ENCODE data around the gene YWHAG.

The YWHAG gene

GRCh38 chr7:76353744-76354143 is 5.0 kb downstream of the YWHAG start:
- Histone ChIP-seq H3K18ac (ENCODE audit: low read length) (no peak overlapping the region), H3K27me3 (ENCODE audit: insufficient read depth, low read length) (no peaks in the 10 kb centered on the region), H3K79me2 (ENCODE audit: control insufficient read depth, insufficient read depth, low read length, poor library complexity) (peaks cover 32% of the 10 kb centered on the region), H3K23ac (ENCODE audit: low read length) (no peak overlapping the region), H3K4ac (ENCODE audit: low read depth, low read length) (peak overlapping the region; percentile 100), H2BK120ac (ENCODE audit: insufficient read depth, low read length, poor library complexity) (no peak overlapping the region), H3K9me3 (ENCODE audit: insufficient read depth, low read depth, low read length) (no peaks in the 10 kb centered on the region), H3K9ac (ENCODE audit: low read length) (no peak overlapping the region), H3K79me1 (ENCODE audit: low read length) (peaks cover 9% of the 10 kb centered on the region), H3K4me3 (ENCODE audit: low read depth, low read length) (no peak overlapping the region), H3K4me1 (ENCODE audit: control insufficient read depth in 1 of 2, insufficient read depth in 2 of 2, low read length in 2 of 2) (peaks cover 4 to 5% of the 10 kb centered on the region in 2 experiments), H4K8ac (ENCODE audit: low read depth, low read length) (no peak overlapping the region), H2BK5ac (ENCODE audit: low read depth, low read length, poor library complexity) (no peak overlapping the region), H2AFZ (ENCODE audit: insufficient read depth, low read length, poor library complexity) (no peak overlapping the region), H4K12ac (ENCODE audit: low read depth, low read length) (no peak overlapping the region), H3K36me3 (ENCODE audit: control insufficient read depth in 1 of 2, insufficient read depth in 2 of 2, low read length in 2 of 2) (peaks cover 15 to 19% of the 10 kb centered on the region in 2 experiments), H2AK5ac (ENCODE audit: low read length) (no peak overlapping the region), H4K91ac (ENCODE audit: low read depth, low read length) (no peak overlapping the region), H3K14ac (ENCODE audit: low read length) (no peak overlapping the region), H3K4me2 (ENCODE audit: low read length) (no peak overlapping the region), H3K27ac (ENCODE audit: low read depth, low read length) (no peak overlapping the region), H2BK12ac (ENCODE audit: low read length) (no peak overlapping the region)
- no peak for DNase-seq
- WGBS (ENCODE audit: extremely low coverage, insufficient coverage, insufficient read length), result no CpG with 5 or more reads among the region's 5 CpGs

GRCh38 chr7:76352193-76352592 is 6.6 kb downstream of the YWHAG start:
- no peak overlapping the region for H3K4me3 ChIP-seq (ENCODE audit: low read depth, low read length)
- no peak overlapping the region for H4K8ac ChIP-seq (ENCODE audit: low read depth, low read length)
- H3K9me3 ChIP-seq (ENCODE audit: insufficient read depth, low read depth, low read length), result no peaks in the 10 kb centered on the region
- H2BK120ac ChIP-seq (ENCODE audit: insufficient read depth, low read length, poor library complexity), result no peak overlapping the region
- no peak overlapping the region for H2BK5ac ChIP-seq (ENCODE audit: low read depth, low read length, poor library complexity)
- no peak overlapping the region for H2AFZ ChIP-seq (ENCODE audit: insufficient read depth, low read length, poor library complexity)
- no peak overlapping the region for H3K23ac ChIP-seq (ENCODE audit: low read length)
- H3K36me3 ChIP-seq (ENCODE audit: control insufficient read depth in 1 of 2, insufficient read depth in 2 of 2, low read length in 2 of 2), result peaks cover 21 to 23% of the 10 kb centered on the region in 2 experiments
- peak; percentile 75 to 84 for DNase-seq
- no peaks in the 10 kb centered on the region for H3K27me3 ChIP-seq (ENCODE audit: insufficient read depth, low read length)
- no peak overlapping the region for H4K12ac ChIP-seq (ENCODE audit: low read depth, low read length)
- no peak overlapping the region for H4K91ac ChIP-seq (ENCODE audit: low read depth, low read length)
- H3K79me2 ChIP-seq (ENCODE audit: control insufficient read depth, insufficient read depth, low read length, poor library complexity), result peaks cover 21% of the 10 kb centered on the region
- H3K4me1 ChIP-seq (ENCODE audit: control insufficient read depth in 1 of 2, insufficient read depth in 2 of 2, low read length in 2 of 2), result peaks cover 4 to 5% of the 10 kb centered on the region in 2 experiments
- no peak overlapping the region for H3K9ac ChIP-seq (ENCODE audit: low read length)
- peak overlapping the region; percentile 90 for H3K4ac ChIP-seq (ENCODE audit: low read depth, low read length)
- no peak overlapping the region for H3K27ac ChIP-seq (ENCODE audit: low read depth, low read length)
- H3K18ac ChIP-seq (ENCODE audit: low read length), result no peak overlapping the region
- no peak overlapping the region for H3K4me2 ChIP-seq (ENCODE audit: low read length)
- no peaks in the 10 kb centered on the region for H3K79me1 ChIP-seq (ENCODE audit: low read length)
- no peak overlapping the region for H2BK12ac ChIP-seq (ENCODE audit: low read length)
- WGBS (ENCODE audit: extremely low coverage, insufficient coverage, insufficient read length), result no CpG with 5 or more reads among the region's 6 CpGs
- H2AK5ac ChIP-seq (ENCODE audit: low read length), result no peak overlapping the region
- H3K14ac ChIP-seq (ENCODE audit: low read length), result no peak overlapping the region

- H3K27me3 ChIP-seq (ENCODE audit: insufficient read depth, low read length), result no peaks in the 10 kb centered on the region
- no peak for DNase-seq
- H3K9me3 ChIP-seq (ENCODE audit: insufficient read depth, low read depth, low read length), result no peaks in the 10 kb centered on the region
- no peak overlapping the region for H3K27ac ChIP-seq (ENCODE audit: low read depth, low read length)
- H4K12ac ChIP-seq (ENCODE audit: low read depth, low read length), result no peak overlapping the region
- H4K8ac ChIP-seq (ENCODE audit: low read depth, low read length), result no peak overlapping the region
- peaks cover 27 to 31% of the 10 kb centered on the region in 2 experiments for H3K36me3 ChIP-seq (ENCODE audit: control insufficient read depth in 1 of 2, insufficient read depth in 2 of 2, low read length in 2 of 2)
- H3K18ac ChIP-seq (ENCODE audit: low read length), result no peak overlapping the region
- H3K23ac ChIP-seq (ENCODE audit: low read length), result no peak overlapping the region
- H3K4me2 ChIP-seq (ENCODE audit: low read length), result no peak overlapping the region
- H3K79me2 ChIP-seq (ENCODE audit: control insufficient read depth, insufficient read depth, low read length, poor library complexity), result peaks cover 23% of the 10 kb centered on the region
- no peak overlapping the region for H3K14ac ChIP-seq (ENCODE audit: low read length)
- H2AK5ac ChIP-seq (ENCODE audit: low read length), result no peak overlapping the region
- peak overlapping the region; percentile 91 for H3K4ac ChIP-seq (ENCODE audit: low read depth, low read length)
- H4K91ac ChIP-seq (ENCODE audit: low read depth, low read length), result no peak overlapping the region
- no peak overlapping the region for H2BK12ac ChIP-seq (ENCODE audit: low read length)
- no peak overlapping the region for H2BK5ac ChIP-seq (ENCODE audit: low read depth, low read length, poor library complexity)
- no peak overlapping the region for H2AFZ ChIP-seq (ENCODE audit: insufficient read depth, low read length, poor library complexity)
- no peaks in the 10 kb centered on the region for H3K79me1 ChIP-seq (ENCODE audit: low read length)
- H3K4me3 ChIP-seq (ENCODE audit: low read depth, low read length), result no peak overlapping the region
- peaks cover 4 to 5% of the 10 kb centered on the region in 2 experiments for H3K4me1 ChIP-seq (ENCODE audit: control insufficient read depth in 1 of 2, insufficient read depth in 2 of 2, low read length in 2 of 2)
- H3K9ac ChIP-seq (ENCODE audit: low read length), result no peak overlapping the region
- H2BK120ac ChIP-seq (ENCODE audit: insufficient read depth, low read length, poor library complexity), result no peak overlapping the region
- no CpG with 5 or more reads among the region's 7 CpGs for WGBS (ENCODE audit: extremely low coverage, insufficient coverage, insufficient read length)
These were observed 7.4 kb downstream of the YWHAG start for GRCh38 chr7:76351372-76351771.

- Histone ChIP-seq H4K91ac (ENCODE audit: low read depth, low read length) (no peak overlapping the region), H3K23ac (ENCODE audit: low read length) (no peak overlapping the region), H3K4ac (ENCODE audit: low read depth, low read length) (peak overlapping the region; percentile 67), H3K4me2 (ENCODE audit: low read length) (no peak overlapping the region), H2BK120ac (ENCODE audit: insufficient read depth, low read length, poor library complexity) (no peak overlapping the region), H3K9me3 (ENCODE audit: insufficient read depth, low read depth, low read length) (no peaks in the 10 kb centered on the region), H2BK12ac (ENCODE audit: low read length) (no peak overlapping the region), H2AK5ac (ENCODE audit: low read length) (no peak overlapping the region), H2BK5ac (ENCODE audit: low read depth, low read length, poor library complexity) (no peak overlapping the region), H3K4me1 (ENCODE audit: control insufficient read depth in 1 of 2, insufficient read depth in 2 of 2, low read length in 2 of 2) (peaks cover 4 to 5% of the 10 kb centered on the region in 2 experiments), H3K36me3 (ENCODE audit: control insufficient read depth in 1 of 2, insufficient read depth in 2 of 2, low read length in 2 of 2) (peaks cover 40 to 41% of the 10 kb centered on the region in 2 experiments), H2AFZ (ENCODE audit: insufficient read depth, low read length, poor library complexity) (no peak overlapping the region), H3K9ac (ENCODE audit: low read length) (no peak overlapping the region), H3K79me2 (ENCODE audit: control insufficient read depth, insufficient read depth, low read length, poor library complexity) (peaks cover 20% of the 10 kb centered on the region), H3K14ac (ENCODE audit: low read length) (no peak overlapping the region), H3K27ac (ENCODE audit: low read depth, low read length) (no peak overlapping the region), H3K4me3 (ENCODE audit: low read depth, low read length) (no peak overlapping the region), H4K12ac (ENCODE audit: low read depth, low read length) (no peak overlapping the region), H3K79me1 (ENCODE audit: low read length) (no peaks in the 10 kb centered on the region), H3K18ac (ENCODE audit: low read length) (no peak overlapping the region), H3K27me3 (ENCODE audit: insufficient read depth, low read length) (no peaks in the 10 kb centered on the region), H4K8ac (ENCODE audit: low read depth, low read length) (no peak overlapping the region)
- no peak for DNase-seq
- WGBS (ENCODE audit: extremely low coverage, insufficient coverage, insufficient read length), result no CpG with 5 or more reads among the region's 8 CpGs
These were observed 9.4 kb downstream of the YWHAG start for GRCh38 chr7:76349313-76349885.

All from trophoblast cell (in vitro differentiated cells and primary cell).